HepG2 (cell line): ENCODE results near the gene CDK13.
"Not testable (repeated sequence)": the region's sequence is repeated elsewhere in the genome, so short reads cannot be mapped to it uniquely, and the experiment has no call there.

Experiments used
- BCL6 ChIP-seq: IDR thresholded peaks from 2 replicates; pipeline ENCODE4 v1.6.1; 2016; ENCODE audit warnings: missing genetic modification reagents, missing compliant biosample characterization
- IRX3 ChIP-seq: sonication (generic); formaldehyde crosslinking; IDR thresholded peaks from 2 replicates; pipeline ENCODE4 v1.8.1; 2023; ENCODE audit warnings: mild to moderate bottlenecking, low read depth, missing genetic modification reagents, borderline replicate concordance
- NFRKB ChIP-seq: fragments of 450-650 bp; IDR thresholded peaks from 2 replicates; pipeline ENCODE4 v1.6.1; 2017
- NFYC ChIP-seq: IDR thresholded peaks from 2 replicates; pipeline ENCODE4 v1.6.1; 2016; ENCODE audit warnings: missing genetic modification reagents, missing compliant biosample characterization
- RNF2 ChIP-seq: fragments of 450-650 bp; conservative IDR thresholded peaks from 2 replicates; pipeline ENCODE4 v1.6.1; 2016; ENCODE audit warnings: low read depth
- SIN3B ChIP-seq: fragments of 150-350 bp; IDR thresholded peaks from 2 replicates; pipeline ENCODE4 v1.6.1; 2014; ENCODE audit warnings: low read length
- SRY ChIP-seq: sonication (generic); formaldehyde crosslinking; IDR thresholded peaks from 2 replicates; pipeline ENCODE4 v1.8.0; 2022; ENCODE audit warnings: mild to moderate bottlenecking, missing genetic modification reagents
- SUZ12 ChIP-seq: fragments of 150-350 bp; IDR thresholded peaks from 2 replicates; pipeline ENCODE4 v1.6.1; 2014; ENCODE audit warnings: low read depth, low read length
- ZNF205 ChIP-seq: IDR thresholded peaks from 2 replicates; pipeline ENCODE4 v1.6.1; 2018; ENCODE audit warnings: missing biosample characterization, missing genetic modification reagents
- ZNF598 ChIP-seq: sonication (generic); formaldehyde crosslinking; IDR thresholded peaks from 2 replicates; pipeline ENCODE4 v1.5.1; 2020; ENCODE audit warnings: mild to moderate bottlenecking, missing genetic modification reagents, borderline replicate concordance
- TF ChIP-seq, protein P1 (sequence below): sonication (generic); formaldehyde crosslinking; IDR thresholded peaks from 2 replicates; pipeline ENCODE4 v1.5.0; 2020; ENCODE audit warnings: mild to moderate bottlenecking, missing genetic modification reagents, moderate library complexity
- TF ChIP-seq, protein P2 (sequence below): IDR thresholded peaks from 2 replicates; pipeline ENCODE4 v1.6.1; 2012; ENCODE audit warnings: inconsistent platforms
- TF ChIP-seq, protein P3 (sequence below): sonication (generic); formaldehyde crosslinking; IDR thresholded peaks from 2 replicates; pipeline ENCODE4 v1.4.0; 2020; ENCODE audit warnings: mild to moderate bottlenecking, missing genetic modification reagents

- not testable (repeated sequence) for TF ChIP-seq SRY (CRISPR knock-in tag); SIN3B; ZNF205; NFRKB; ZNF598 (CRISPR knock-in tag); NFYC (CRISPR knock-in tag); RNF2; SUZ12; IRX3 (CRISPR knock-in tag); BCL6
- TF ChIP-seq, protein P1, sequence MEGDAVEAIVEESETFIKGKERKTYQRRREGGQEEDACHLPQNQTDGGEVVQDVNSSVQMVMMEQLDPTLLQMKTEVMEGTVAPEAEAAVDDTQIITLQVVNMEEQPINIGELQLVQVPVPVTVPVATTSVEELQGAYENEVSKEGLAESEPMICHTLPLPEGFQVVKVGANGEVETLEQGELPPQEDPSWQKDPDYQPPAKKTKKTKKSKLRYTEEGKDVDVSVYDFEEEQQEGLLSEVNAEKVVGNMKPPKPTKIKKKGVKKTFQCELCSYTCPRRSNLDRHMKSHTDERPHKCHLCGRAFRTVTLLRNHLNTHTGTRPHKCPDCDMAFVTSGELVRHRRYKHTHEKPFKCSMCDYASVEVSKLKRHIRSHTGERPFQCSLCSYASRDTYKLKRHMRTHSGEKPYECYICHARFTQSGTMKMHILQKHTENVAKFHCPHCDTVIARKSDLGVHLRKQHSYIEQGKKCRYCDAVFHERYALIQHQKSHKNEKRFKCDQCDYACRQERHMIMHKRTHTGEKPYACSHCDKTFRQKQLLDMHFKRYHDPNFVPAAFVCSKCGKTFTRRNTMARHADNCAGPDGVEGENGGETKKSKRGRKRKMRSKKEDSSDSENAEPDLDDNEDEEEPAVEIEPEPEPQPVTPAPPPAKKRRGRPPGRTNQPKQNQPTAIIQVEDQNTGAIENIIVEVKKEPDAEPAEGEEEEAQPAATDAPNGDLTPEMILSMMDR (CRISPR knock-in tag) = not testable (repeated sequence)
- TF ChIP-seq, protein P2, sequence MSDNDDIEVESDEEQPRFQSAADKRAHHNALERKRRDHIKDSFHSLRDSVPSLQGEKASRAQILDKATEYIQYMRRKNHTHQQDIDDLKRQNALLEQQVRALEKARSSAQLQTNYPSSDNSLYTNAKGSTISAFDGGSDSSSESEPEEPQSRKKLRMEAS = not testable (repeated sequence)
- TF ChIP-seq, protein P3, sequence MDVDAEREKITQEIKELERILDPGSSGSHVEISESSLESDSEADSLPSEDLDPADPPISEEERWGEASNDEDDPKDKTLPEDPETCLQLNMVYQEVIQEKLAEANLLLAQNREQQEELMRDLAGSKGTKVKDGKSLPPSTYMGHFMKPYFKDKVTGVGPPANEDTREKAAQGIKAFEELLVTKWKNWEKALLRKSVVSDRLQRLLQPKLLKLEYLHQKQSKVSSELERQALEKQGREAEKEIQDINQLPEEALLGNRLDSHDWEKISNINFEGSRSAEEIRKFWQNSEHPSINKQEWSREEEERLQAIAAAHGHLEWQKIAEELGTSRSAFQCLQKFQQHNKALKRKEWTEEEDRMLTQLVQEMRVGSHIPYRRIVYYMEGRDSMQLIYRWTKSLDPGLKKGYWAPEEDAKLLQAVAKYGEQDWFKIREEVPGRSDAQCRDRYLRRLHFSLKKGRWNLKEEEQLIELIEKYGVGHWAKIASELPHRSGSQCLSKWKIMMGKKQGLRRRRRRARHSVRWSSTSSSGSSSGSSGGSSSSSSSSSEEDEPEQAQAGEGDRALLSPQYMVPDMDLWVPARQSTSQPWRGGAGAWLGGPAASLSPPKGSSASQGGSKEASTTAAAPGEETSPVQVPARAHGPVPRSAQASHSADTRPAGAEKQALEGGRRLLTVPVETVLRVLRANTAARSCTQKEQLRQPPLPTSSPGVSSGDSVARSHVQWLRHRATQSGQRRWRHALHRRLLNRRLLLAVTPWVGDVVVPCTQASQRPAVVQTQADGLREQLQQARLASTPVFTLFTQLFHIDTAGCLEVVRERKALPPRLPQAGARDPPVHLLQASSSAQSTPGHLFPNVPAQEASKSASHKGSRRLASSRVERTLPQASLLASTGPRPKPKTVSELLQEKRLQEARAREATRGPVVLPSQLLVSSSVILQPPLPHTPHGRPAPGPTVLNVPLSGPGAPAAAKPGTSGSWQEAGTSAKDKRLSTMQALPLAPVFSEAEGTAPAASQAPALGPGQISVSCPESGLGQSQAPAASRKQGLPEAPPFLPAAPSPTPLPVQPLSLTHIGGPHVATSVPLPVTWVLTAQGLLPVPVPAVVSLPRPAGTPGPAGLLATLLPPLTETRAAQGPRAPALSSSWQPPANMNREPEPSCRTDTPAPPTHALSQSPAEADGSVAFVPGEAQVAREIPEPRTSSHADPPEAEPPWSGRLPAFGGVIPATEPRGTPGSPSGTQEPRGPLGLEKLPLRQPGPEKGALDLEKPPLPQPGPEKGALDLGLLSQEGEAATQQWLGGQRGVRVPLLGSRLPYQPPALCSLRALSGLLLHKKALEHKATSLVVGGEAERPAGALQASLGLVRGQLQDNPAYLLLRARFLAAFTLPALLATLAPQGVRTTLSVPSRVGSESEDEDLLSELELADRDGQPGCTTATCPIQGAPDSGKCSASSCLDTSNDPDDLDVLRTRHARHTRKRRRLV (CRISPR knock-in tag) = not testable (repeated sequence)
Measured at GRCh38 chr7:40122100-40122939, 172.3 kb downstream of the CDK13 start.
